ENCODE measurements around the gene CEP295NL. TPM values are rescaled to one million over a fixed set of nuclear protein-coding genes. Genes with fewer than 3 reads are reported as not detected.
A peak's percentile ranks its signal among the peaks of the same experiment; 100 is the strongest.

CEP295NL gene
- total and polyA plus RNA-seq, 2 of the 13 experiments (the other 11 are each of a cell fraction or from before 2014, with no cell fraction given), result not detected

DNA sequence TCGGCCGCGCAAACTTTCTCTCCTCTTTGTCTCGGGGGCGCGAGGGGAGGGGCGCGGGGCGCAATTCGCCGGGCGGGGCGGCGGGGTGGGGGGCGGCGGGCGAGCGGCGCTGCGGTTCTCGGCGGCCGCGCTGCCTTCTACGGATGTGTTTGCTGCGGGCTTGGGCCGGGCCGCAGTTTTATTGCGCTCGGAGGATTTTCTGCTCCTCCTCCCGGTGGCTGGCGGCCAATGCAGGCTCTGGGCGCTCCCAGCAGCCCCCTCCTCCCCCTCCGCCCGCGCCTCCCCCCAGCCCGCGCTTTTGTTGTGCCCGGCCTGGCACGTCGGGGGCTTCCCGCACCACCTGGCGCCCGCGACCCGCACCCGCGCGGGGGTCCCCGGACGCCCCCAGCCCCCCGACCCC is 22.2 kb upstream of the CEP295NL start, which contains the start of gene TIMP2 (continued):
- TF ChIP-seq, protein P1, sequence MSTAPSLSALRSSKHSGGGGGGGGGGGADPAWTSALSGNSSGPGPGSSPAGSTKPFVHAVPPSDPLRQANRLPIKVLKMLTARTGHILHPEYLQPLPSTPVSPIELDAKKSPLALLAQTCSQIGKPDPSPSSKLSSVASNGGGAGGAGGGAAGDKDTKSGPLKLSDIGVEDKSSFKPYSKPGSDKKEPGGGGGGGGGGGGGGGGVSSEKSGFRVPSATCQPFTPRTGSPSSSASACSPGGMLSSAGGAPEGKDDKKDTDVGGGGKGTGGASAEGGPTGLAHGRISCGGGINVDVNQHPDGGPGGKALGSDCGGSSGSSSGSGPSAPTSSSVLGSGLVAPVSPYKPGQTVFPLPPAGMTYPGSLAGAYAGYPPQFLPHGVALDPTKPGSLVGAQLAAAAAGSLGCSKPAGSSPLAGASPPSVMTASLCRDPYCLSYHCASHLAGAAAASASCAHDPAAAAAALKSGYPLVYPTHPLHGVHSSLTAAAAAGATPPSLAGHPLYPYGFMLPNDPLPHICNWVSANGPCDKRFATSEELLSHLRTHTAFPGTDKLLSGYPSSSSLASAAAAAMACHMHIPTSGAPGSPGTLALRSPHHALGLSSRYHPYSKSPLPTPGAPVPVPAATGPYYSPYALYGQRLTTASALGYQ (CRISPR knock-in tag; IDR thresholded peaks at IDR 0.05), result no peak
- TF ChIP-seq EHMT2 (IDR thresholded peaks at IDR 0.05; ENCODE audit: borderline replicate concordance, low read depth, low read length) (no peak), GATA4 (IDR thresholded peaks at IDR 0.05; ENCODE audit: borderline replicate concordance, low read depth) (no peak), ZNF558 (CRISPR knock-in tag; IDR thresholded peaks at IDR 0.05; ENCODE audit: borderline replicate concordance) (no peak), MAZ (IDR thresholded peaks at IDR 0.05; ENCODE audit: borderline replicate concordance, low read depth, low read length) (no peak; the same call in 1 of the 2 replicates), MAZ (CRISPR knock-in tag; IDR thresholded peaks at IDR 0.05; ENCODE audit: low read depth) (no peak; the same call in 1 of the 2 replicates), CREM (IDR thresholded peaks at IDR 0.05) (no peak), CREM (CRISPR knock-in tag; IDR thresholded peaks at IDR 0.05) (no peak), ZNF564 (CRISPR knock-in tag; IDR thresholded peaks at IDR 0.05) (no peak), SMAD1 (CRISPR knock-in tag; IDR thresholded peaks at IDR 0.05; ENCODE audit: borderline replicate concordance, low read depth) (no peak), ZFP82 (CRISPR knock-in tag; IDR thresholded peaks at IDR 0.05; ENCODE audit: borderline replicate concordance) (no peak), ZNF24 (IDR thresholded peaks at IDR 0.05) (no peak), ZC3H4 (CRISPR knock-in tag; IDR thresholded peaks at IDR 0.05; ENCODE audit: borderline replicate concordance) (no peak), ZNF251 (CRISPR knock-in tag; IDR thresholded peaks at IDR 0.05) (no peak), ZSCAN25 (CRISPR knock-in tag; IDR thresholded peaks at IDR 0.05) (no peak), YEATS4 (CRISPR knock-in tag; IDR thresholded peaks at IDR 0.05; ENCODE audit: borderline replicate concordance) (peak; percentile 16; the same call in 1 of the 2 replicates)
- TF ChIP-seq, protein P2, sequence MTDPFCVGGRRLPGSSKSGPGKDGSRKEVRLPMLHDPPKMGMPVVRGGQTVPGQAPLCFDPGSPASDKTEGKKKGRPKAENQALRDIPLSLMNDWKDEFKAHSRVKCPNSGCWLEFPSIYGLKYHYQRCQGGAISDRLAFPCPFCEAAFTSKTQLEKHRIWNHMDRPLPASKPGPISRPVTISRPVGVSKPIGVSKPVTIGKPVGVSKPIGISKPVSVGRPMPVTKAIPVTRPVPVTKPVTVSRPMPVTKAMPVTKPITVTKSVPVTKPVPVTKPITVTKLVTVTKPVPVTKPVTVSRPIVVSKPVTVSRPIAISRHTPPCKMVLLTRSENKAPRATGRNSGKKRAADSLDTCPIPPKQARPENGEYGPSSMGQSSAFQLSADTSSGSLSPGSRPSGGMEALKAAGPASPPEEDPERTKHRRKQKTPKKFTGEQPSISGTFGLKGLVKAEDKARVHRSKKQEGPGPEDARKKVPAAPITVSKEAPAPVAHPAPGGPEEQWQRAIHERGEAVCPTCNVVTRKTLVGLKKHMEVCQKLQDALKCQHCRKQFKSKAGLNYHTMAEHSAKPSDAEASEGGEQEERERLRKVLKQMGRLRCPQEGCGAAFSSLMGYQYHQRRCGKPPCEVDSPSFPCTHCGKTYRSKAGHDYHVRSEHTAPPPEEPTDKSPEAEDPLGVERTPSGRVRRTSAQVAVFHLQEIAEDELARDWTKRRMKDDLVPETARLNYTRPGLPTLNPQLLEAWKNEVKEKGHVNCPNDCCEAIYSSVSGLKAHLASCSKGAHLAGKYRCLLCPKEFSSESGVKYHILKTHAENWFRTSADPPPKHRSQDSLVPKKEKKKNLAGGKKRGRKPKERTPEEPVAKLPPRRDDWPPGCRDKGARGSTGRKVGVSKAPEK (CRISPR knock-in tag; IDR thresholded peaks at IDR 0.05; ENCODE audit: borderline replicate concordance), result no peak
- TF ChIP-seq, protein P3, sequence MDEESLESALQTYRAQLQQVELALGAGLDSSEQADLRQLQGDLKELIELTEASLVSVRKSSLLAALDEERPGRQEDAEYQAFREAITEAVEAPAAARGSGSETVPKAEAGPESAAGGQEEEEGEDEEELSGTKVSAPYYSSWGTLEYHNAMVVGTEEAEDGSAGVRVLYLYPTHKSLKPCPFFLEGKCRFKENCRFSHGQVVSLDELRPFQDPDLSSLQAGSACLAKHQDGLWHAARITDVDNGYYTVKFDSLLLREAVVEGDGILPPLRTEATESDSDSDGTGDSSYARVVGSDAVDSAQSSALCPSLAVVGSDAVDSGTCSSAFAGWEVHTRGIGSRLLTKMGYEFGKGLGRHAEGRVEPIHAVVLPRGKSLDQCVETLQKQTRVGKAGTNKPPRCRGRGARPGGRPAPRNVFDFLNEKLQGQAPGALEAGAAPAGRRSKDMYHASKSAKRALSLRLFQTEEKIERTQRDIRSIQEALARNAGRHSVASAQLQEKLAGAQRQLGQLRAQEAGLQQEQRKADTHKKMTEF (CRISPR knock-in tag; IDR thresholded peaks at IDR 0.05), result no peak
- TF ChIP-seq, protein P4, sequence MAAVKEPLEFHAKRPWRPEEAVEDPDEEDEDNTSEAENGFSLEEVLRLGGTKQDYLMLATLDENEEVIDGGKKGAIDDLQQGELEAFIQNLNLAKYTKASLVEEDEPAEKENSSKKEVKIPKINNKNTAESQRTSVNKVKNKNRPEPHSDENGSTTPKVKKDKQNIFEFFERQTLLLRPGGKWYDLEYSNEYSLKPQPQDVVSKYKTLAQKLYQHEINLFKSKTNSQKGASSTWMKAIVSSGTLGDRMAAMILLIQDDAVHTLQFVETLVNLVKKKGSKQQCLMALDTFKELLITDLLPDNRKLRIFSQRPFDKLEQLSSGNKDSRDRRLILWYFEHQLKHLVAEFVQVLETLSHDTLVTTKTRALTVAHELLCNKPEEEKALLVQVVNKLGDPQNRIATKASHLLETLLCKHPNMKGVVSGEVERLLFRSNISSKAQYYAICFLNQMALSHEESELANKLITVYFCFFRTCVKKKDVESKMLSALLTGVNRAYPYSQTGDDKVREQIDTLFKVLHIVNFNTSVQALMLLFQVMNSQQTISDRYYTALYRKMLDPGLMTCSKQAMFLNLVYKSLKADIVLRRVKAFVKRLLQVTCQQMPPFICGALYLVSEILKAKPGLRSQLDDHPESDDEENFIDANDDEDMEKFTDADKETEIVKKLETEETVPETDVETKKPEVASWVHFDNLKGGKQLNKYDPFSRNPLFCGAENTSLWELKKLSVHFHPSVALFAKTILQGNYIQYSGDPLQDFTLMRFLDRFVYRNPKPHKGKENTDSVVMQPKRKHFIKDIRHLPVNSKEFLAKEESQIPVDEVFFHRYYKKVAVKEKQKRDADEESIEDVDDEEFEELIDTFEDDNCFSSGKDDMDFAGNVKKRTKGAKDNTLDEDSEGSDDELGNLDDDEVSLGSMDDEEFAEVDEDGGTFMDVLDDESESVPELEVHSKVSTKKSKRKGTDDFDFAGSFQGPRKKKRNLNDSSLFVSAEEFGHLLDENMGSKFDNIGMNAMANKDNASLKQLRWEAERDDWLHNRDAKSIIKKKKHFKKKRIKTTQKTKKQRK (IDR thresholded peaks at IDR 0.05; ENCODE audit: low read length), result no peak

All from HepG2 (cell line).